A673 (cell line): ENCODE measurements around the gene FNDC5.

Source experiments
- EZH2 ChIP-seq: fragments of 200-600 bp; sonication (generic); IDR thresholded peaks from 2 replicates; pipeline ENCODE4 v1.6.1; 2017; ENCODE audit warnings: borderline replicate concordance, low read depth, mild to moderate bottlenecking, mixed read lengths, antibody characterized with exemption, low read length; ENCODE audit not compliant: poor library complexity, severe bottlenecking
- TF ChIP-seq, protein P1 (sequence below): fragments of 300-800, 200-600 bp; sonication (generic); conservative IDR thresholded peaks from 2 replicates; pipeline ENCODE4 v1.5.1; 2017; ENCODE audit warnings: low read depth, mild to moderate bottlenecking, antibody characterized with exemption, low read length, moderate library complexity, mixed read lengths

DNA sequence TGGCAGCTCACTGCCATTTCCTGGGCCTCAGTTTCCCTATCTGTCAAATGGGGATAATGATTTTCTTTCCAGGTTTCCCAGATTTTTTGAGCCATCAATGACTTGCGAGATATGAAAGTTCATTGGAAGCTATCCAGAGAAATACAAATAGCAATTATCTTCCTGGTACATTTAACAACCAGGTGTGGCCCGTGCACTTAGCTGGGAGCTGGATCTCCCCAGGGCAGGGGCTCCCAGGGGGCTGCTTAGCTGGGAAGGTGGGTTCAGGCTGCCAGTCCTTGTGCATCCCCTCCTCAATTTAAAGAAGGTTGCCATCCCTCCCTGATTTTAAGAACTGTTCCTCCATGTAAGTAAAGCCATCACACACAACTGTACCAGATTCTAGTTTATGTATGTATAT is 34.1 kb upstream of the FNDC5 start:
- TF ChIP-seq, protein P1, sequence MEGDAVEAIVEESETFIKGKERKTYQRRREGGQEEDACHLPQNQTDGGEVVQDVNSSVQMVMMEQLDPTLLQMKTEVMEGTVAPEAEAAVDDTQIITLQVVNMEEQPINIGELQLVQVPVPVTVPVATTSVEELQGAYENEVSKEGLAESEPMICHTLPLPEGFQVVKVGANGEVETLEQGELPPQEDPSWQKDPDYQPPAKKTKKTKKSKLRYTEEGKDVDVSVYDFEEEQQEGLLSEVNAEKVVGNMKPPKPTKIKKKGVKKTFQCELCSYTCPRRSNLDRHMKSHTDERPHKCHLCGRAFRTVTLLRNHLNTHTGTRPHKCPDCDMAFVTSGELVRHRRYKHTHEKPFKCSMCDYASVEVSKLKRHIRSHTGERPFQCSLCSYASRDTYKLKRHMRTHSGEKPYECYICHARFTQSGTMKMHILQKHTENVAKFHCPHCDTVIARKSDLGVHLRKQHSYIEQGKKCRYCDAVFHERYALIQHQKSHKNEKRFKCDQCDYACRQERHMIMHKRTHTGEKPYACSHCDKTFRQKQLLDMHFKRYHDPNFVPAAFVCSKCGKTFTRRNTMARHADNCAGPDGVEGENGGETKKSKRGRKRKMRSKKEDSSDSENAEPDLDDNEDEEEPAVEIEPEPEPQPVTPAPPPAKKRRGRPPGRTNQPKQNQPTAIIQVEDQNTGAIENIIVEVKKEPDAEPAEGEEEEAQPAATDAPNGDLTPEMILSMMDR: no peak
- no peak for TF ChIP-seq EZH2
